Neural cell (in vitro differentiated cells): ENCODE results near the gene FCN3. TPM values are rescaled to one million over a fixed set of nuclear protein-coding genes. Genes with fewer than 3 reads are reported as not detected.

Source experiments
- H2AFZ ChIP-seq: fragments of 200-600, 300-800 bp; sonication (generic), shearing (Covaris generic); 2 replicates; pipeline ENCODE4 v1.6.0; 2014; ENCODE audit warnings: low read depth, mild to moderate bottlenecking, antibody characterized with exemption, low read length, moderate library complexity
- H3F3A ChIP-seq: fragments of 200-600 bp; shearing (Covaris generic); 2 replicates; pipeline ENCODE4 v1.6.1; 2016; ENCODE audit warnings: mild to moderate bottlenecking, moderate library complexity, mixed read lengths, antibody characterized with exemption, low read length; ENCODE audit not compliant: insufficient read depth, poor library complexity, severe bottlenecking
- H3K27ac ChIP-seq: fragments of 200-600, 300-800 bp; sonication (generic), shearing (Covaris generic); 2 replicates; pipeline ENCODE4 v1.5.1; 2014; ENCODE audit warnings: mild to moderate bottlenecking, low read length, moderate library complexity
- H3K27me3 ChIP-seq: fragments of 300-800, 200-600 bp; sonication (generic), shearing (Covaris generic); 2 replicates; pipeline ENCODE4 v1.6.0; 2014; ENCODE audit warnings: mild to moderate bottlenecking, low read depth, low read length, moderate library complexity; ENCODE audit not compliant: insufficient read depth
- H3K36me3 ChIP-seq: fragments of 300-800, 200-600 bp; sonication (generic), shearing (Covaris generic); 2 replicates; pipeline ENCODE4 v1.5.1; 2014; ENCODE audit warnings: mild to moderate bottlenecking, antibody characterized with exemption, low read length, moderate library complexity; ENCODE audit not compliant: insufficient read depth
- H3K4me2 ChIP-seq: fragments of 300-800, 200-600 bp; sonication (generic), shearing (Covaris generic); 2 replicates; pipeline ENCODE4 v1.6.0; 2014; ENCODE audit warnings: mild to moderate bottlenecking, low read length
- H3K4me3 ChIP-seq: fragments of 300-800, 200-600 bp; sonication (generic), shearing (Covaris generic); 2 replicates; pipeline ENCODE4 v1.5.1; 2014; ENCODE audit warnings: mild to moderate bottlenecking, low read length, moderate library complexity
- H3K79me2 ChIP-seq: fragments of 200-600 bp; shearing (Covaris generic); replicated peaks from 2 replicates; pipeline ENCODE4 v1.6.0; 2014; ENCODE audit warnings: mild to moderate bottlenecking, low read length, moderate library complexity; ENCODE audit not compliant: insufficient read depth
- H3K9ac ChIP-seq: fragments of 300-800, 200-600 bp; sonication (generic), shearing (Covaris generic); 2 replicates; pipeline ENCODE4 v1.6.1; 2016; ENCODE audit warnings: mild to moderate bottlenecking, low read length, mixed read lengths
- H3K9me2 ChIP-seq: fragments of 200-600 bp; shearing (Covaris generic); 2 replicates; pipeline ENCODE4 v1.6.1; 2016; ENCODE audit warnings: mild to moderate bottlenecking, low read length, mixed read lengths; ENCODE audit not compliant: insufficient read depth
- H3K9me3 ChIP-seq: fragments of 200-600, 300-800 bp; sonication (generic), shearing (Covaris generic); 2 replicates; pipeline ENCODE4 v1.6.1; 2016; ENCODE audit warnings: mild to moderate bottlenecking, mixed run types, low read length, moderate library complexity, mixed read lengths
- H4K20me1 ChIP-seq: fragments of 200-600 bp; shearing (Covaris generic); 2 replicates; pipeline ENCODE4 v1.6.1; 2016; ENCODE audit warnings: mild to moderate bottlenecking, mixed run types; ENCODE audit not compliant: insufficient read depth
- CTCF ChIP-seq: fragments of 450-650 bp; IDR thresholded peaks from 2 replicates; pipeline ENCODE4 v1.5.1; 2014; ENCODE audit warnings: antibody characterized with exemption, mild to moderate bottlenecking, moderate library complexity; ENCODE audit not compliant: poor library complexity, severe bottlenecking
- EP300 ChIP-seq: fragments of 450-650 bp; conservative IDR thresholded peaks from 2 replicates; pipeline ENCODE4 v1.6.1; 2014; ENCODE audit warnings: antibody characterized with exemption, mild to moderate bottlenecking, moderate library complexity; ENCODE audit not compliant: poor library complexity, severe bottlenecking
- EZH2 ChIP-seq: fragments of 200-600, 300-800 bp; shearing (Covaris generic), sonication (generic); IDR thresholded peaks from 2 replicates; pipeline ENCODE4 v1.6.1; 2014; ENCODE audit warnings: antibody characterized with exemption, low read length, borderline replicate concordance, mild to moderate bottlenecking; ENCODE audit not compliant: insufficient read depth, poor library complexity, severe bottlenecking
- MXI1 ChIP-seq: fragments of 450-650 bp; conservative IDR thresholded peaks from 2 replicates; pipeline ENCODE4 v1.6.1; 2014; ENCODE audit warnings: antibody characterized with exemption, mild to moderate bottlenecking; ENCODE audit not compliant: poor library complexity, severe bottlenecking
- POLR2AphosphoS5 ChIP-seq: IDR thresholded peaks from 2 replicates; pipeline ENCODE4 v1.6.1; 2012
- RAD21 ChIP-seq: fragments of 450-650 bp; conservative IDR thresholded peaks from 2 replicates; pipeline ENCODE4 v1.6.1; 2014; ENCODE audit warnings: antibody characterized with exemption, mild to moderate bottlenecking, moderate library complexity
- REST ChIP-seq: IDR thresholded peaks from 2 replicates; pipeline ENCODE4 v1.6.1; 2012; ENCODE audit warnings: borderline replicate concordance
- SMC3 ChIP-seq: fragments of 450-650 bp; conservative IDR thresholded peaks from 2 replicates; pipeline ENCODE4 v1.6.1; 2014; ENCODE audit warnings: antibody characterized with exemption, mild to moderate bottlenecking, moderate library complexity; ENCODE audit not compliant: poor library complexity
- TAF1 ChIP-seq: IDR thresholded peaks from 2 replicates; pipeline ENCODE4 v1.6.1; 2012; ENCODE audit warnings: low read depth
- polyA plus RNA-seq: library from polyadenylated mRNA; depleted of rRNA; stranded (reverse); fragments of >200 nt; gene quantifications from 2 replicates; pipeline ENCODE4 v1.2.3, GENCODE V29; 2014

Gene FCN3
- polyA plus RNA-seq, 1 donor from 2014 or later, result not detected

- no peak overlapping the region for H2AFZ ChIP-seq
These were observed 37.9 kb downstream of the FCN3 start for GRCh38 chr1:27336756-27337155.

More at GRCh38 chr1:27336756-27337155, 37.9 kb downstream of the FCN3 start:
- Histone ChIP-seq H3F3A (no peaks in the 10 kb centered on the region), H3K4me2 (no peak overlapping the region), H3K4me3 (no peak overlapping the region), H3K27ac (no peak overlapping the region), H3K36me3 (no peaks in the 10 kb centered on the region), H3K79me2 (no peaks in the 10 kb centered on the region), H3K9me2 (no peaks in the 10 kb centered on the region), H4K20me1 (no peaks in the 10 kb centered on the region), H3K9ac (no peak overlapping the region), H3K27me3 (no peaks in the 10 kb centered on the region), H3K9me3 (no peaks in the 10 kb centered on the region)
- TF ChIP-seq EZH2 (no peak), CTCF (no peak), TAF1 (no peak), POLR2AphosphoS5 (no peak), REST (no peak), MXI1 (no peak), RAD21 (no peak), SMC3 (no peak), EP300 (no peak)
